Measurements from ENCODE around the gene CD27.
A peak's percentile ranks its signal among the peaks of the same experiment; 100 is the strongest.
"Not testable (repeated sequence)": the region's sequence is repeated elsewhere in the genome, so short reads cannot be mapped to it uniquely, and the experiment has no call there.

CD27 gene

GRCh38 chr12:6444704-6445688, at the start of gene CD27:
Gene CD27 (plus strand): TSS chr12:6444955. CDS start chr12:6445096, 141 bp downstream.
- DNase-seq (ENCODE audit: low read depth), result no peak

- no peak for DNase-seq (ENCODE audit: low read depth)
Measured at GRCh38 chr12:6396031-6396430, 48.7 kb upstream of the CD27 start.

GRCh38 chr12:6399884-6400644, 44.7 kb upstream of the CD27 start:
- no peak for DNase-seq (ENCODE audit: low read depth)

GRCh38 chr12:6404390-6404789, 40.4 kb upstream of the CD27 start:
- DNase-seq (ENCODE audit: low read depth), result no peak

GRCh38 chr12:6405963-6406362, 38.8 kb upstream of the CD27 start:
- no peak for DNase-seq (ENCODE audit: low read depth)

GRCh38 chr12:6407236-6407954, 37.4 kb upstream of the CD27 start:
- no peak for DNase-seq (ENCODE audit: low read depth)

GRCh38 chr12:6416596-6416995, 28.2 kb upstream of the CD27 start:
- DNase-seq (ENCODE audit: low read depth), result no peak

- no peak for DNase-seq (ENCODE audit: low read depth)
Measured at GRCh38 chr12:6418796-6419195, 26.0 kb upstream of the CD27 start.

GRCh38 chr12:6420364-6420763, 24.4 kb upstream of the CD27 start:
- no peak for DNase-seq (ENCODE audit: low read depth)

GRCh38 chr12:6423267-6424007, 21.3 kb upstream of the CD27 start:
- peak; percentile 64 for DNase-seq (ENCODE audit: low read depth)

- DNase-seq (ENCODE audit: low read depth), result no peak
Measured at GRCh38 chr12:6424008-6424347, 20.8 kb upstream of the CD27 start.

- no peak for DNase-seq (ENCODE audit: low read depth)
Measured at GRCh38 chr12:6424866-6425265, 19.9 kb upstream of the CD27 start.

- DNase-seq (ENCODE audit: low read depth), result no peak
Measured at GRCh38 chr12:6425590-6426531, 18.9 kb upstream of the CD27 start.

- DNase-seq (ENCODE audit: low read depth), result no peak
Measured at GRCh38 chr12:6426882-6427671, 17.7 kb upstream of the CD27 start.

- not testable (repeated sequence) for DNase-seq (ENCODE audit: low read depth)
Measured at GRCh38 chr12:6427796-6428195, 17.0 kb upstream of the CD27 start.

GRCh38 chr12:6428326-6428725, 16.4 kb upstream of the CD27 start:
- DNase-seq (ENCODE audit: low read depth), result no peak

- DNase-seq (ENCODE audit: low read depth), result peak; percentile 99
Measured at GRCh38 chr12:6430124-6430989, 14.4 kb upstream of the CD27 start.

GRCh38 chr12:6432991-6433390, 11.8 kb upstream of the CD27 start:
- DNase-seq (ENCODE audit: low read depth), result no peak

Measured in GM04503 (cell line).